Sigmoid colon (tissue), 7 donors: Measurements from ENCODE around the gene IL31. TPM values are rescaled to one million over a fixed set of nuclear protein-coding genes. Genes with fewer than 3 reads are reported as not detected.

Experiments used
- DNase-seq: peaks from one replicate; pipeline ENCODE4 v3.0.0-alpha.2; 2019
- H3K27ac ChIP-seq, 4 donors: fragments of 200-600 bp; sonication (generic); one replicate each; pipeline ENCODE4 v1.5.1; 2016 to 2019; ENCODE audit warnings: mild to moderate bottlenecking in 1 of 4
- H3K27me3 ChIP-seq, 3 donors: fragments of 200-600 bp; sonication (generic); one replicate each; pipeline ENCODE4 v1.5.1; 2019; ENCODE audit warnings: mild to moderate bottlenecking in 1 of 3
- H3K36me3 ChIP-seq, 4 donors: fragments of 200-600 bp; sonication (generic); one replicate each; pipeline ENCODE4 v1.5.1; 2016 to 2019
- H3K4me1 ChIP-seq, 4 donors: fragments of 200-600 bp; sonication (generic); one replicate each; pipeline ENCODE4 v1.5.1; 2017 to 2019
- H3K4me3 ChIP-seq, 4 donors: fragments of 200-600 bp; sonication (generic); one replicate each; pipeline ENCODE4 v1.5.1; 2017 to 2019; ENCODE audit warnings: mild to moderate bottlenecking in 2 of 4, moderate library complexity in 1 of 4
- H3K9me3 ChIP-seq, 4 donors: fragments of 200-600 bp in 3 of 4; sonication (generic) in 3 of 4; one replicate each; pipeline versions ENCODE4 v1.5.1 to v1.6.1; 2013 to 2019
- EP300 ChIP-seq, 4 donors: sonication (generic); formaldehyde crosslinking; IDR thresholded peaks; one replicate each; pipeline ENCODE4 v1.6.1; 2017; ENCODE audit warnings: antibody characterized with exemption in 4 of 4
- POLR2A ChIP-seq, 2 donors: fragments of 450-650 bp; IDR thresholded peaks; one replicate each; pipeline ENCODE4 v1.6.1; 2016; ENCODE audit warnings: antibody characterized with exemption in 2 of 2, mild to moderate bottlenecking in 2 of 2, moderate library complexity in 2 of 2
- POLR2AphosphoS5 ChIP-seq, 4 donors: sonication (generic); formaldehyde crosslinking; IDR thresholded peaks; one replicate each; pipeline ENCODE4 v1.6.1; 2017; ENCODE audit warnings: antibody characterized with exemption in 4 of 4
- WGBS, 2 donors: extraction: QIAGEN DNeasy Blood & Tissue Kit; methylation state at CpG; one replicate each; pipeline ENCODE4 v1.1.7; 2013; 5-methylcytosine and 5-hydroxymethylcytosine counted together
- intact Hi-C: fragments of 100-400 bp; cut with DNase I; formaldehyde crosslinking; loops from one replicate; pipeline ENCODE4 v1.15.1; 2023
- polyA plus RNA-seq, 3 donors: library from polyadenylated mRNA; stranded (reverse); fragments of 200-250 nt; gene quantifications; one replicate each; pipeline ENCODE4 v1.2.3, GENCODE V29; 2013
- total RNA-seq, 4 donors: library from RNA; depleted of rRNA; stranded (reverse); fragments of >200 nt; gene quantifications; one replicate each; pipeline ENCODE4 v1.1.0, GENCODE V29; 2016
- TF ChIP-seq, protein P1 (sequence below), 4 experiments: fragments of 450-650 bp in 3 of 4; fragments of 200-600 bp in 1 of 4; IDR thresholded peaks; one replicate each; pipeline ENCODE4 v1.5.1; 2016 to 2019; ENCODE audit warnings: antibody characterized with exemption in 4 of 4, mild to moderate bottlenecking in 3 of 4, moderate library complexity in 2 of 4
- donor health status: healthy with polysubstance abuse.
- donor health status: Bipolar disorder and iron deficiency.
- donor health status: healthy.

IL31 gene
- total and polyA plus RNA-seq, 7 donors, result not detected

DNA sequence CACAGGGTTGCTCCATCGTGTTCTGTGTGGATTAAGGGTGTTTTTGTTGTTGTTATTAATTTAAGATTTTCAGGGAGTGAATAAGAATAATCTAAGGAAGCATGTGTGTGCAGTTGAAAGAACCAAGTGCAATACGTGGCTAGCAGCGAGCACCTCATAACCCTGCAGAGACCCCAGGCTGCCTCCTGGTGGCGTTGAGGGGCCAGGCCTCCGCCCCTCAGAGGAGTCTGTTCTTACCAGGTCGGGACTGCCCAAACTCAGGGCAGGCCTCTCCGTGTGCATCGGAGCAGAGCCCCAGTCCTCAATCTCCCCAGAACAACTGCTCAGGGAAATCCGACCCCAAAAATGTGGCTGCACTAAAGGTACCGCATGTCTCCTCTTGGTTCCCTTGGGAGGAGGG lies 36.8 kb downstream of the IL31 start:
- H3K36me3 ChIP-seq, result peaks cover 55 to 100% (median 78%) of the 10 kb centered on the region in 4 donors

DNA sequence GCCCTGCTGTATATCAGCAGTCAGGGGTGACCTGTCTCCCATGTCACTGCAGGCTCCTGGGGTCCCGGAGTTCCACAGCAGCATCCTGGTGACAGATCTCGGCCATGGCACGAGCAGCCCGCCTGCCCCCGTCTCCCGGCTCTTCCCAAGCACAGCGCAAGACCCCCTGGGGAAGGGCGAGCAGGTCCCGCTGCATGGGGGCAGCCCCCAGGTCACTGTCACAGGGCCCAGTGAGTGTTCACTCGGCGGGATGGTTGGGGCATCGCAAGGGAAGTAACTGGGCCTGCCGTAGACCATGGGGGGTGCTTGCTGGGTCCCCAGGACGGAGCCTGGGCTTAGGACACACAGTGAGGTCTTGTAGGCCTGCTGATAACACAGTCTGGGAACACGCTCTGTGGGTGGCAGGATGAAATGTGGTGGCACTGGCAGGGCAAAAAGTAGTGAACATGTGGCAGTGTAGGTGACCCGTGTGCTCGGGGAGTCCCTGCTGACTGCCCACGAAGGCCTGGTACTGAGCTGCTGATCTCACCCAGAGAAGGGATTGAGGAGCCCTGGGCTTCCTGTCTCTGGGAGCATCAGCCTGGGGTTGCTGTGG lies 38.5 kb downstream of the IL31 start:
- no peak overlapping the region for H3K4me3 ChIP-seq
- no peaks in the 10 kb centered on the region for H3K4me1 ChIP-seq
- 94 to 97% methylated on average over 18 of the region's 18 CpGs for WGBS, 2 donors
- no peaks in the 10 kb centered on the region for H3K27me3 ChIP-seq
- no peak overlapping the region for H3K27ac ChIP-seq
- TF ChIP-seq POLR2A (IDR thresholded peaks at IDR 0.05) (no peak), EP300 (IDR thresholded peaks at IDR 0.05) (no peak), POLR2AphosphoS5 (IDR thresholded peaks at IDR 0.05) (peak in 1 of 4 donors; percentile 7)
- TF ChIP-seq, protein P1, sequence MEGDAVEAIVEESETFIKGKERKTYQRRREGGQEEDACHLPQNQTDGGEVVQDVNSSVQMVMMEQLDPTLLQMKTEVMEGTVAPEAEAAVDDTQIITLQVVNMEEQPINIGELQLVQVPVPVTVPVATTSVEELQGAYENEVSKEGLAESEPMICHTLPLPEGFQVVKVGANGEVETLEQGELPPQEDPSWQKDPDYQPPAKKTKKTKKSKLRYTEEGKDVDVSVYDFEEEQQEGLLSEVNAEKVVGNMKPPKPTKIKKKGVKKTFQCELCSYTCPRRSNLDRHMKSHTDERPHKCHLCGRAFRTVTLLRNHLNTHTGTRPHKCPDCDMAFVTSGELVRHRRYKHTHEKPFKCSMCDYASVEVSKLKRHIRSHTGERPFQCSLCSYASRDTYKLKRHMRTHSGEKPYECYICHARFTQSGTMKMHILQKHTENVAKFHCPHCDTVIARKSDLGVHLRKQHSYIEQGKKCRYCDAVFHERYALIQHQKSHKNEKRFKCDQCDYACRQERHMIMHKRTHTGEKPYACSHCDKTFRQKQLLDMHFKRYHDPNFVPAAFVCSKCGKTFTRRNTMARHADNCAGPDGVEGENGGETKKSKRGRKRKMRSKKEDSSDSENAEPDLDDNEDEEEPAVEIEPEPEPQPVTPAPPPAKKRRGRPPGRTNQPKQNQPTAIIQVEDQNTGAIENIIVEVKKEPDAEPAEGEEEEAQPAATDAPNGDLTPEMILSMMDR (IDR thresholded peaks at IDR 0.05), result no peak
- DNase-seq, result no peak
- peaks cover 44 to 100% (median 71%) of the 10 kb centered on the region in 4 donors for H3K36me3 ChIP-seq
- intact Hi-C loops, result no loop called here
- no peaks in the 10 kb centered on the region for H3K9me3 ChIP-seq

More for the DNA sequence above, 36.8 kb downstream of the IL31 start:
- Histone ChIP-seq H3K27ac (no peak overlapping the region), H3K4me1 (no peaks in the 10 kb centered on the region), H3K27me3 (no peaks in the 10 kb centered on the region), H3K9me3 (no peaks in the 10 kb centered on the region), H3K4me3 (no peak overlapping the region)
- WGBS, 2 donors, result 85 to 87% methylated on average over 10 of the region's 10 CpGs
- intact Hi-C loops, result no loop called here
- no peak for DNase-seq
- TF ChIP-seq EP300 (IDR thresholded peaks at IDR 0.05) (no peak), POLR2A (IDR thresholded peaks at IDR 0.05) (no peak), POLR2AphosphoS5 (IDR thresholded peaks at IDR 0.05) (no peak)
- TF ChIP-seq, protein P1 (IDR thresholded peaks at IDR 0.05), result no peak

DNA sequence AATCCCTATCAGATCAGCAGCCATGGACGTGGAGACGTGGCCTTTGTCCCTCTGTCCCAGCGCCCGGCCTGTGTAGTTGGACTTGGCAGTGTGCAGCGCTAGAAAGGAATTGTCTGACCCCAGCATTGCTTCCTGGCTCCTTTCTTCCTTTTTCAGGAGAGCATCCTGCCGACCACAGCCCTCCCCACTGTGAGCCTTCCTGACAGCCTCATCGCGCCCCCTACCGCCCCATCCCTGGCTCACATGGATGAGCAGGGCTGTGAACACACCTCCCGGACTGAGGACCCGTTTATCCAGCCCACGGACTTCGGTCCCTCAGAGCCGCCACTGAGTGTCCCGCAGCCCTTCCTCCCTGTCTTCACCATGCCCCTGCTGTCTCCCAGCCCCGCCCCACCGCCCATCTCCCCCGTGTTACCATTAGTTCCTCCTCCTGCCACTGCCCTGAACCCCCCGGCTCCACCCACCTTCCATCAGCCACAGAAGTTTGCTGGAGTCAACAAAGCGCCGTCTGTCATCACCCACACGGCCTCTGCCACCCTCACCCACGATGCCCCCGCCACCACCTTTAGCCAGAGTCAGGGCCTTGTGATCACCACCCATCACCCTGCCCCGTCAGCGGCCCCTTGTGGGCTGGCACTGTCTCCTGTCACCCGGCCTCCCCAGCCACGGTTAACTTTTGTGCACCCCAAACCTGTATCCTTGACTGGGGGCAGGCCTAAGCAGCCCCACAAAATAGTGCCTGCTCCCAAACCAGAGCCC lies 40.6 kb downstream of the IL31 start:
- no peak for DNase-seq
- Histone ChIP-seq H3K9me3 (no peaks in the 10 kb centered on the region), H3K27me3 (no peaks in the 10 kb centered on the region), H3K4me3 (no peak overlapping the region), H3K27ac (no peak overlapping the region), H3K36me3 (peaks cover 54 to 100% (median 72%) of the 10 kb centered on the region in 4 donors), H3K4me1 (no peaks in the 10 kb centered on the region)
- intact Hi-C loops, result no loop called here
- 73 to 82% methylated on average over 28 of the region's 28 CpGs for WGBS, 2 donors
- TF ChIP-seq EP300 (IDR thresholded peaks at IDR 0.05) (no peak), POLR2A (IDR thresholded peaks at IDR 0.05) (no peak), POLR2AphosphoS5 (IDR thresholded peaks at IDR 0.05) (no peak)
- TF ChIP-seq, protein P1 (IDR thresholded peaks at IDR 0.05), result no peak

DNA sequence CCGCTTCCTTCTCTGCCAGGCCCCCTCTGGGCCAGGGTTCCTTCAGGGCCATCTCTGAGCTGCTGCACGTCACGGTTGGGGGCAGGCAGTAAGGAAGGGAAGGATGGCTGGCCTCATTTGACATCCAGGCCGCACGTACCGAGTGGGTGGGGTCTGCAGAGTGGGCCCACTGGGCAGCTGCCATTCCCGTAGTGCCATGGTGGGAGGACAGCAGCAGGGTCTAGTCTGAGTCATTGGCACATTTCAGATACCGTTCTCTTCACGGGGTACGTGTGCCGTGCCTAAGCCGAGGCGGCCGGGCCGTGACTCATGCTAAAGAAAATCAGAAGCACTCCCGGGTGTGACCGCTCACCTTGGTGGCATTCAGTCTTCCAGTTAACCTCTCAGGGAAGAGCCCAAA lies 43.9 kb downstream of the IL31 start:
- H3K4me3 ChIP-seq, result no peak overlapping the region
- DNase-seq, result no peak
- peaks cover 0 to 24% (median 23%) of the 10 kb centered on the region in 4 donors for H3K4me1 ChIP-seq
- intact Hi-C loops, result no loop called here
- TF ChIP-seq POLR2A (IDR thresholded peaks at IDR 0.05) (no peak), EP300 (IDR thresholded peaks at IDR 0.05) (no peak), POLR2AphosphoS5 (IDR thresholded peaks at IDR 0.05) (no peak)
- TF ChIP-seq, protein P1 (IDR thresholded peaks at IDR 0.05), result no peak
- H3K27me3 ChIP-seq, result no peaks in the 10 kb centered on the region
- 65 to 84% methylated on average over 17 of the region's 17 CpGs for WGBS, 2 donors
- H3K36me3 ChIP-seq, result peaks cover 59 to 84% (median 68%) of the 10 kb centered on the region in 4 donors
- H3K27ac ChIP-seq, result no peak overlapping the region
- no peaks in the 10 kb centered on the region for H3K9me3 ChIP-seq
